Progenitor cell of endocrine pancreas (in vitro differentiated cells): ENCODE results near the gene B4GALT1. TPM values are rescaled to one million over a fixed set of nuclear protein-coding genes. Genes with fewer than 3 reads are reported as not detected.

Experiments
- DNase-seq: peaks from one replicate; pipeline ENCODE4 v3.0.0; 2021; ENCODE audit warnings: low spot score; ENCODE audit not compliant: unreplicated experiment
- H3K27ac Mint-ChIP-seq: 2 replicates; pipeline ENCODE4 v1.8.0; 2021; ENCODE audit warnings: mild to moderate bottlenecking, moderate library complexity, mixed read lengths
- H3K27me3 Mint-ChIP-seq: 2 replicates; pipeline ENCODE4 v1.8.0; 2021; ENCODE audit warnings: mixed read lengths
- H3K36me3 Mint-ChIP-seq: 2 replicates; pipeline ENCODE4 v1.8.0; 2022; ENCODE audit warnings: mixed read lengths; ENCODE audit not compliant: insufficient read depth
- H3K4me1 Mint-ChIP-seq: 2 replicates; pipeline ENCODE4 v1.8.0; 2021; ENCODE audit warnings: low read depth, mixed read lengths
- H3K4me3 Mint-ChIP-seq: 2 replicates; pipeline ENCODE4 v1.8.0; 2021; ENCODE audit warnings: low read depth, mild to moderate bottlenecking, moderate library complexity, mixed read lengths
- H3K9me3 Mint-ChIP-seq: 2 replicates; pipeline ENCODE4 v1.8.0; 2021; ENCODE audit warnings: low read depth, mixed read lengths
- CTCF ChIP-seq: fragments of 200-600 bp; sonication (generic); IDR thresholded peaks from one replicate; pipeline ENCODE4 v1.5.0; 2021; ENCODE audit warnings: antibody characterized with exemption, mild to moderate bottlenecking; ENCODE audit not compliant: unreplicated experiment
- long read RNA-seq: library from polyadenylated mRNA; unstranded; transcript quantifications from one replicate; pipeline ENCODE4 v2.0.0, GENCODE V29; 2020
- total RNA-seq: library from RNA; stranded (reverse); gene quantifications from 2 replicates; pipeline ENCODE4 v1.2.1, GENCODE V29; 2021

The B4GALT1 gene
- total RNA-seq, result 49.9 and 53.1 TPM in 2 replicates
- long read RNA-seq, full-length matches to known transcripts, result 3 of 11 reads
- long read RNA-seq, partial matches to known transcripts, result 0 of 11 reads
- long read RNA-seq, other reads (novel, unspliced or antisense), result 8 of 11 reads

- peaks cover 54% of the 10 kb centered on the region for H3K4me1 Mint-ChIP-seq
These were observed at the start of gene B4GALT1 for GRCh38 chr9:33167084-33167971. B4GALT1 (minus strand) TSS chr9:33167336; CDS start chr9:33167169, 167 bp downstream.

GRCh38 chr9:33211695-33212393 is 44.7 kb upstream of the B4GALT1 start:
- H3K4me3 Mint-ChIP-seq, result no peak overlapping the region
- H3K9me3 Mint-ChIP-seq, result no peaks in the 10 kb centered on the region
- H3K27ac Mint-ChIP-seq, result no peak overlapping the region
- no peaks in the 10 kb centered on the region for H3K36me3 Mint-ChIP-seq
- no peaks in the 10 kb centered on the region for H3K4me1 Mint-ChIP-seq
- DNase-seq, result no peak
- no peaks in the 10 kb centered on the region for H3K27me3 Mint-ChIP-seq
- no peak for TF ChIP-seq CTCF

More at GRCh38 chr9:33167084-33167971, at the start of gene B4GALT1:
- peak within 1 kb of the TSS; percentile 96 for H3K27ac Mint-ChIP-seq
- H3K27me3 Mint-ChIP-seq, result no peaks in the 10 kb centered on the region
- H3K4me3 Mint-ChIP-seq, result peak within 1 kb of the TSS; percentile 82
- peak; percentile 93 for DNase-seq
- no peak for TF ChIP-seq CTCF
- H3K36me3 Mint-ChIP-seq, result no peaks in the 10 kb centered on the region
- no peaks in the 10 kb centered on the region for H3K9me3 Mint-ChIP-seq

GRCh38 chr9:33210006-33210715 is 43.0 kb upstream of the B4GALT1 start:
- Mint-ChIP-seq H3K9me3 (no peaks in the 10 kb centered on the region), H3K27me3 (no peaks in the 10 kb centered on the region), H3K36me3 (no peaks in the 10 kb centered on the region), H3K27ac (no peak overlapping the region), H3K4me3 (no peak overlapping the region), H3K4me1 (no peaks in the 10 kb centered on the region)
- TF ChIP-seq CTCF, result peak; percentile 8
- no peak for DNase-seq

GRCh38 chr9:33209394-33209793 is 42.3 kb upstream of the B4GALT1 start:
- H3K4me1 Mint-ChIP-seq, result no peaks in the 10 kb centered on the region
- DNase-seq, result no peak
- H3K9me3 Mint-ChIP-seq, result no peaks in the 10 kb centered on the region
- no peaks in the 10 kb centered on the region for H3K36me3 Mint-ChIP-seq
- H3K4me3 Mint-ChIP-seq, result no peak overlapping the region
- H3K27me3 Mint-ChIP-seq, result no peaks in the 10 kb centered on the region
- no peak for TF ChIP-seq CTCF
- no peak overlapping the region for H3K27ac Mint-ChIP-seq
